GM19238 (cell line): ENCODE results near the gene SH3RF1.
"Not testable (repeated sequence)": the region's sequence is repeated elsewhere in the genome, so short reads cannot be mapped to it uniquely, and the experiment has no call there.

ENCODE experiments used
- DNase-seq: peaks from one replicate; pipeline ENCODE4 v3.0.0; 2011; ENCODE audit warnings: low spot score; ENCODE audit not compliant: insufficient read length

The SH3RF1 gene

GRCh38 chr4:169228076-169228475 is 42.7 kb downstream of the SH3RF1 start:
- no peak for DNase-seq

- no peak for DNase-seq
Measured at GRCh38 chr4:169226565-169226964, 44.2 kb downstream of the SH3RF1 start.

GRCh38 chr4:169225812-169226211 is 44.9 kb downstream of the SH3RF1 start:
- no peak for DNase-seq

- DNase-seq, result no peak
Measured at GRCh38 chr4:169225058-169225751, 45.6 kb downstream of the SH3RF1 start.

GRCh38 chr4:169222761-169223160 is 48.0 kb downstream of the SH3RF1 start:
- no peak for DNase-seq

- no peak for DNase-seq
Measured at GRCh38 chr4:169221662-169222061, 49.1 kb downstream of the SH3RF1 start.

- no peak for DNase-seq
Measured at GRCh38 chr4:169220854-169221411, 49.8 kb downstream of the SH3RF1 start.

GRCh38 chr4:169220447-169220846 is 50.3 kb downstream of the SH3RF1 start:
- DNase-seq, result no peak

- no peak for DNase-seq
Measured at GRCh38 chr4:169219440-169219839, 51.3 kb downstream of the SH3RF1 start.

GRCh38 chr4:169215656-169216055 is 55.1 kb downstream of the SH3RF1 start:
- no peak for DNase-seq

- no peak for DNase-seq
Measured at GRCh38 chr4:169212981-169213380, 57.8 kb downstream of the SH3RF1 start.

- no peak for DNase-seq
Measured at GRCh38 chr4:169210504-169211118, 60.1 kb downstream of the SH3RF1 start.

- DNase-seq, result no peak
Measured at GRCh38 chr4:169209388-169209883, 61.3 kb downstream of the SH3RF1 start.

GRCh38 chr4:169208516-169208915 is 62.2 kb downstream of the SH3RF1 start:
- no peak for DNase-seq

- DNase-seq, result no peak
Measured at GRCh38 chr4:169208090-169208455, 62.7 kb downstream of the SH3RF1 start.

- DNase-seq, result no peak
Measured at GRCh38 chr4:169207436-169208089, 63.2 kb downstream of the SH3RF1 start.

- DNase-seq, result no peak
Measured at GRCh38 chr4:169205744-169206080, 65.0 kb downstream of the SH3RF1 start.

- no peak for DNase-seq
Measured at GRCh38 chr4:169205075-169205743, 65.5 kb downstream of the SH3RF1 start.

GRCh38 chr4:169203891-169204290 is 66.9 kb downstream of the SH3RF1 start:
- no peak for DNase-seq

- DNase-seq, result not testable (repeated sequence)
Measured at GRCh38 chr4:169203278-169203677, 67.5 kb downstream of the SH3RF1 start.

GRCh38 chr4:169202878-169203277 is 67.9 kb downstream of the SH3RF1 start:
- DNase-seq, result no peak
